Hematopoietic multipotent progenitor cell treated with erythropoietin and hydrocortisone succinate and interleukin-3 and kit ligand, for 4 days (in vitro differentiated cells): ENCODE results near the gene CDCP2.
"Not testable (repeated sequence)": the region's sequence is repeated elsewhere in the genome, so short reads cannot be mapped to it uniquely, and the experiment has no call there.

ENCODE experiments used
- DNase-seq: peaks from one replicate; pipeline ENCODE4 v3.0.0-alpha.2; 2015

CDCP2 gene

DNA sequence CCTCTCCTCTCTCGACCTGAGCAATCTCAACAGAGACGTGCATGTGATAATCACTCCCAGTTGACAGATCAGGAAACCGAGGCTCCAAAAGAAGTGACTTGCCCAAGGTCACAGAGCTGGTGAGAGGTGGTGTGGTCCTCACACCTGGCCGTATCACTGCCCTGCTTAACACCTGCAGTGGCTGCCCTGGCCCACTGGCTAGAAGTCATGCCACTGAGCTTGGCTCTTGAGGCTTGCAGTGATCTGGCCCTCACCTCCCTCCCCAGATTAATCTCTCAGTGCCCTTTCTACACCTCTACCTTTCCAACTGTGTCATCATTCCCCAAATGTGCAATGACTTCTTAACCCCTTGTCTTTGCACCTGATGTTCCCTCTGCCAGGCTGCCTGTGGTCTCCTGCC is 38.8 kb downstream of the CDCP2 start:
- no peak for DNase-seq

DNA sequence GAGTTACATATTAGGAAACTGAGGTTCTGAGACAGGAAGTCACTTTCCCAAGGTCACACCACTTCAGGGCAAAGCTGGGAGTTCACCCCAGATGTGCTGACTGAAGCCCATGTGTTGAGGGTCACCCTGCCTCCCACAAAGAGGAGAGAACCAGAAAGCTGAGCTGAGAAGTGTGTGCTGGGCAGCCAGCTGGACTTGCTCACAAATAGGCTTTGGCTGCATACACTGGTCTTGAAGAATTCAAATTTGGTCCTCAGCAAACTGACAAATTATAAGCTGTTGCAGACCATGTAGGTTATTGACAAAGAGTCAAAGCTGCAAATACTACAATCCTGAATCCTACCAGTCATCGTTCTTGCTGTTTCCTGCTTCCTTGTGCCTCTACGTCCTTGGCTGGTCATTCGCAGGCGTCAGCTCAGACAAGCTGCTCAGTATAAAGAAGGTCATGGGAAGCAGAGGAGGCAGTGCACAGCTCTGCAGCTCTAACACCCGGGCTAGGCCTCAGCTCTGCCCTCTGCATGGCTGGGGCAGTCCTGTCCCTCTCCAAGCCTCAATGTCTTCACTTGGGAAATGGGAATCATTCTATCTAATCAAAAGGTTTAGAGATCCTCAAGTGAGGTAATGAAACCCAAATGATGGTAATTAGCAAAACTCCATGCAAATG is 40.0 kb downstream of the CDCP2 start:
- no peak for DNase-seq

DNA sequence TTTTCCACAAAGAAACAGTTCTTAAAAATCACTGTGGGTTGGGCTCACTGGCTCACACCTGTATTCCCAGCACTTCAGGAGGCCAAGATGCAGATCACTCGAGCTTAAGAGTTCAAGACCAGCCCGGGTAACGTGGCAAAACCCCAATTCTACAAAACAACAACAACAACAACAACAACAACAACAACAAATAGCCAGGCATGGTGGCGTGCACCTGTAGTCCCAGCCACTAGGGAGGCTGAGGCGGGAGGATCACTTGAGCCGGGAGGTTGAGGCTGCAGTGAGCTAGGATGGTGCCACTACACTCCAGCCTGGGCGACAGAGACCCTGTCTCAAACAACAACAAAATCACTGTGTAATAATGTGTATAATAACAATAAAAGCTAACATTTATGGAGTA is 40.8 kb downstream of the CDCP2 start:
- DNase-seq = no peak

DNA sequence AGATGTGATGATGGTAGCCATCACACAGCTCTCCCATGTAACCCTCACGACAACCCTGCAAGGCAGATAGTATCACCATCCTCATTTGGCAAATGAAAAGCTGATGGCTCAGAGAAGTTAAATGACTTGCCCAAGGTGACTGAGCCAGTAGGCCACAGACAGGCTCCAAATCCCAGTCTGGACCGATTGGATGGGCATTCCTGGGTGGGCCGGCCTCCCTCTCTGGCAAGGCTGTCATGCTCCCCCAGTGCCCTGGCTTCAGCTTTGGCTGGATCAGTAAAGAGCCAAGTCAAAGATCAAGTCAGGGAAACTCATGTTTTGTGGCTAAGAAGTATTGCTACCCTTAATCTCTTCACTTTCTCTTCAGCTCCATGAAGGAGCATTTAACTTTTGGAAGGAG is 41.2 kb downstream of the CDCP2 start:
- DNase-seq = no peak

DNA sequence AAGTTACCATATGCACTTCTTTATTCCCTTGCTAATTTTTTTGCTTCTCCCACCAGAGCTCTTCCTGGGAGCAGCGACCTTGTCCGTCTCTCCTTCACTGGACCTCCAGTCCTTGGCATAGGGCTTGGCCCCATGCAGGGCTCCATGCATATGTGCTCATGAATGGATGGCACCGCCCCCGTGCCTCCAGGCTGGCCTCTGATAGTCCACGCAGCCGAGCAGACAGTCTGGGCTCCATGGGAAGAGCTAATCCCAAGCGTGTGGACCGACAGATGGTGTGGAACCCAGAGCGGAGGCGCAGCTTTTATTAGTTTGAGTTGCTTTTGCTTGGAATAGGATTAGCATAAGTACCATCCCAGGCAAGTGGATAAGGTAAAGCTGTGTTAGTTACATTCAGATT is 41.8 kb downstream of the CDCP2 start:
- no peak for DNase-seq

DNA sequence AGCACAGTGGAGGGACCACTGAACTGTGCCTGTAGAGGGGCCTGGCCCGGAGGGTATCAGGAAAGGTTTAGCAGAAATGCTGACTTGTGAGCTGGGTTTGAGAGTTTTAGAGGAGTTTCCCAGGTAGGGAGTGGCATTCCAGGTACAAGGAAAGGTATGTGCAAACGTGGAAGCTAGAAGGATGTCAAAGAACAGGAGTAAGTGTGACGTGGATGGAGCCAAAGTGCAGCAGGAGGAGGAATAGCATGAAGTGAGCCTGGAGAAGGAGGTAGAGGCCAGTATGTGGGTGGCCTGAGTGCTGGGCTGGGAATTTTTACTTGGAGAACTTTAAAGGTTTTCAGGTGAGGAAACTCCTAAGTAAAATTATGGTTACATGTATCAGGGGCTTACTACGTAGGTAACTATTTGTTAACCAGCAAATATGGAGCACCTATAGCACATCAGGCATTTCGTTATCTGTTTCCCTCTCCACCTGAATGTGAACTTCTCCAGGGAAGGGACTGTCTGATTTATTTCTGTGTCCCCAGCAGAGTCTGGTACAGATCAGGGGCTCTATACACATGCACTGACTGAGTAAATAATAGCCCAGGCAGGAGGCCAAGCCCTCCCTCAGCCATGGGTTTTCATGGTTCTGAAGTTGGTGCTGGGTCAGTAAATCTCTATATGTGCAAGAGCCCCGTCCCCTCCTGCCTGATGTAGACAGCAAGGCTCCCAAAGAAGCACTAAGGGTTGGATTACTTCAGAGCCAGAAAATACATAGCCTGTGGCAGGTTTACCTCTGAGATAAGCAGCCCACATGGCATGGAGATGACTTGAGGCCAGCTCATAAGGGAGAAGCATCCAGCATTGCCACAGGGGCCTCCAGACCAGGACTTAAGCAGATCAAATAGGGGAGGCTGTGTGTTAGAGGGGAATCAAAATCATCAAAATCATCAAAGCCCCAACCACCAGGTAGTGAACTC is 43.4 kb downstream of the CDCP2 start:
- DNase-seq = peak; percentile 70

DNA sequence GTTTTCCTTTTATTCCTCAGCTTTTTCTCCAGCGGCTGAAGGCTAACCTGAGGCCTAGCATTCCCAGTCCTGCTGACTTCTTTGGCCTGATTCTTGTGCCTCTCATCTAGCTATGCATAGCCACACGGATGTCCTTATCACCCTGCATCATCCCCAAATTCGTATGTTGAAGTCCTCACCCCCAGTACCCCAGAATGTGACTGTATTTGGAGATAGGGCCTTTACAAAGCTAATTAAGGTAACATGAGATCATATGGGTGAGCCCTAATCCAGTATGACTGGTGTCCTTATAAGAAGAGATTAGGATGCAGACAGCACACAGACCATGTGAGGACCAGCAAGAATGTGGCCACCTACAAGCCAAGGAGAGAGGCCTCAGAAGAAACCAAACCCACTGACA is 44.6 kb downstream of the CDCP2 start:
- peak; percentile 73 for DNase-seq

DNA sequence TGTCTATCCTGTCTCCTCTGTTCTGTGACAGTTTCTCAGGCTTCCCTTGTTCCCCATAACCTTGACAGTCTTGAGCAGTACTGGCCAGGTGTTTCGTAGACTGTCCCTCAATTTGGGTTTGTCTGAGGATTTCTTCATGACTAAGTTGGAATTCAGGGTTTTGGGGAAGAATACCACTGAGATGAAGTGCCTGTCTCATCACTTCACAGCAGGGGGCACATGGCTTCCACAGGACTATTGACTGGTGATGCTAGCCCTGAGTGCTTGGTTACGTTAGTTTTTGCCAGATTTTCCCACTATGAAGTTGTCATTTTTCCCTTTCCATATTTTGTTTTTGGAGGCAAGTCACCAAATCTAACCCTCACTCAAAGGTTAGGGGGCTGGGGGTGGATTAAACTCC is 45.7 kb downstream of the CDCP2 start:
- DNase-seq = peak; percentile 53

DNA sequence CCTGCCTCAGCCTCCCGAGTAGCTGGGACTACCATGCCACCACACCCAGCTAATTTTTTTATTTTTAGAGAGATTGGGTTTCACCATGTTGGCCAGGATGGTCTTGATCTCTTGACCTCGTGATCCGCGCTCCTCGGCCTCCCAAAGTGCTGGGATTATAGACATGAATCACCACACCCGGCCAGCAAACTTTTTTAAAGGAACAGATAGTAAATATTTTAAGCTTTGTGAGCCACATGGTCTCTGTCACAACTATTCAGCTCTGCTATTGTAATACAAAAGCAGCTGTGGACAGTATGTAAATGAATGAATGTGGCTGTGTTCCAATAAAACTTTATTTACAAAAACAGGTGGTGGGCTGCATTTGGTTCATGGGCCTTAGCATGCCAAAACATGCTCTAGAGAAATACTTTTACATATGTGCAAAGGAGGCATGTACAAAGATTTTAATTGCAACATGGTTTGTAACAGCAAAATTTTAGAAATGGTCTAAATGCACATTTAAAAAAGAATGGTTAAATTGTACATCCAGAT is 47.0 kb downstream of the CDCP2 start:
- DNase-seq = no peak

DNA sequence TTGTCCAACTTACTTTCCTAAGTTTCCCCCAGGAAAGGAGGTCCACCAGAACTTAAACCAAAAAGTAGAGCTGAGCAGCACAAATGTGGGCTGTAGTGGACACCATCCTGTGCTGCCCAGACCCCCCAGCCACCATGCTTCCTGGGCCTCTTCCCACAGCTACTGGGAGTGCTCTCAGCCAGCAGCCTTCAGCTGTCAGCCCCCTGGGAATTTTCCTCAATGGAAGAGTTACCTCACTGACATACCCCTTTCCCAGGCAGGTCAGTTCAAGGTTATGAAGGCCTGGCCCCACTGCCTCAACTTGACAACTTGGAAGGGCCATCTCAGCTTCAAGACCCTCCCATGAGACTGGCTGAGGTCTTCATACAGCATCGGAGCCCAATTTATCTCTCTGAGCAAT is 47.7 kb downstream of the CDCP2 start:
- no peak for DNase-seq

DNA sequence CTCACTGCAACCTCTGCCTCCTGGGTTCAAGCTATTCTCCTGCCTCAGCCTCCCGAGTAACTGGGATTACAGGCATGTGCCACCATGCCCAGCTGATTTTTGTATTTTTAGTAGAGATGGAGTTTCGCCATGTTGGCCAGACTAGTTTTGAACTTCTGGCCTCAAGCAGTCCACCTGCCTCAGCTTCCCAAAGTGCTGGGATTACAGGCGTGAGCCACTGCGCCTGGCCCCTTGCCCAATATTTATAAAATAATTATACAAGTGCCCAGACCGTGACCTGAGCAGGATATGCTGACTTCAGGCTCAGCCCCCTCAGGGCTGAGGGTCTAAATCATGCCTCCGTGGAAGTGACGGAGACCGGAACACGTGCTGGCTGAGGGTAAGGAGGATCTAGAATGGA is 48.2 kb downstream of the CDCP2 start:
- not testable (repeated sequence) for DNase-seq

DNA sequence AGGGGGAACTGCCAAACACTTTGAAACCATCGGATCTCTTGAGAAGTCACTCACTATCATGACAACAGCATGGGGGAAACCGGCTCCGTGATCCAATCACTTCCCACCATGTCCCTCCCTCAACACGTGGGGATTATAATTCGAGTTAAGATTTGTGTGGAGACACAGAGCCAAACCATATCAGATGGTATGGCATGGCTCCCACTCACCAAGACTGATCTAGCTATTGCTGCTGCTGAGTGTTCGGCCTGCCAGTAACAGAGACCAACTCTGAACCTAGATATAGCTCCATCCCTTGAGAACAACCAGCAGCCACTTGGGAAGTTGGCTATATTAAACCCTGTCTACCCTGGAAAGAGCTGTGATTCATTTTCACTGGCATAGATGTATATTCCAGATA is 49.4 kb downstream of the CDCP2 start:
- no peak for DNase-seq

DNA sequence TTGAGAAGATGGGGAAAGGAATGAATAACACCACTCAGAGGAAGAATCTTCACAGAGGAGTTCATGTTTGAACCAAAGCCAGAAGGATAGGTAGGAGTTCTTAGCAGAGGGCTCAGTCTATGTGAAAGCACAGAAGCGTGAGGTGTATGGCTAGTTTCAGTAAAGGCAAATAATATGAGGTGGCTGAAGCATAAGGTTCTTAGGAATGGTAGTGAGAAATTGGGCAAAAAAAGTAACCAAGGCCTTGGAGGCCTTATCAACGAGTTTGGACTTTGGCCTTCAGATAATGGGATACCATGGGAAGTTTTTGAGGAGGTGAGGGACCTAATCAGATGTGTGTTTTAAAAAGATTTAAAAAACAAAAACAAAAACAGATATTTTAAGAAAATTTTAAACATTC is 52.3 kb downstream of the CDCP2 start:
- DNase-seq = no peak

DNA sequence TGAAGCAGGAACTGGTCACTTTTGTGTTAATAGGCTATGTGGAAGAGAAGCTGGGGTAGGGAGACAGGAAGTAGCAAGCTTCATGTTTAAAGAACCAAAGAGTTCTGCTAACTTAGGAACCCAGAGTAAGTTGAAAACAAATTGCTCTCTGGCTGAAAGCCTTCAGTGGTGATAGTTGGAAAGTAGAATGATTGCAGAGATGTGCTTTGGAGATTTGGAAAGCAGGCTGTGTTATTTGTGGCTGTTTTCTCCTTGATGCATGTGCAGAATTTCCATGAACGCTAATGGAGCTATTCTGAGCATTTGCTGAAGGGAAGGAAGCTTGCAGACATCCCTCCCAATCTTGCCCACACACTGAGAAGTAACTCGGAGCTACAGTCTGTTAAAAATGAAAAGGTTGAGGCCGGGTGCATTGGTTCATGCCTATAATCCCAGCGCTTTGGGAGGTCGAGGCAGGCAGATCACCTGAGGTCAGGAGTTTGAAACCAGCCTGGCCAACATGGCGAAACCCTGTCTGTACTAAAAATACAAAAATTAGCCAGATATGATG is 53.7 kb downstream of the CDCP2 start:
- DNase-seq = no peak

DNA sequence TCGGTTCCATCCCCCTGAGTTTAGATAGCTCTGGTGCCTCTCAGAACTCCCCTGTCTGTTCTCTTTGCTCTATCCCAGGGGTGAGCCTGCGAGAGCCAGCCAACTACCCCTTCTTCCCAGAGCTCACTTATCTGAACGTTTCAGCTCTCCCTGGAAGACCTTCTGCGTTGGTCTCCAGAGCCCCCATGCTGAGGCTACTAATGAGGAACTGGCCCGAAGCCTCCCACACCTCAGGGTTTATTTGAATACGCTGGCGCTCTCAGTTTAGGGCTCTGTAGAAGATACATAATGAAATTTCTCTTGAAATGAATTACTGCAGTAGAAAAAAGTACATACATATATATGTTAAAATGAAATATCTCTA is 55.9 kb downstream of the CDCP2 start:
- DNase-seq = peak; percentile 33

DNA sequence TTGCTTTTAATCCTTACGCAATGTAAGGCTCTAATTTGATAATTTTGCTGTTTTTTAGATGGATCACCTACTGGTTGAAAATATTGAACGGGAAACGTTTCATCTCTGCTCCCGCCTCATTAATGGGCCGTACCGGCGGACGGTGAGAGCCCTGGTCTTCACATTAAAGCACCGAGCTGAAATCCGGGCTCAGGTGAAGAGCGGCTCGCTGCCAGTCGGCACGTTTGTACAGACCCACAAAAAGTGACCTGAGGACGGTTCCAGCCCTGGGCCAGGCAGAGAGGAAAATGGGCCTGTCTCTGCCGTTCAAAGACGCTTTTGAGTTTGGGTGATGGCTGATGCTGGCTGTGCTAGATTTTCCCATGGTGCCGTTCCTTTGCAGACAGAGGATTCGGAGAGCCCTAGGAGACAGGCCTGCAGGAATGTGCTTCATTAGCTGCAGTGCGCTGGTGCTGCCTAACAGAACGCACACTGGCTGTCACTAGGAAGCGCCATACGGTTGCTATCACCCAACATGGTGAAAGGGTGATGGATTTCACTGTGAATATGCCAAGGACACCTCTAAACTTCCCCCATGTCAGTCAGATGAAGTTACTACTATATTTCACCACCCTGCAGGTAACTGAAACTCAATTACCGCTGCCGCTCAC is 56.4 kb downstream of the CDCP2 start:
- no peak for DNase-seq

DNA sequence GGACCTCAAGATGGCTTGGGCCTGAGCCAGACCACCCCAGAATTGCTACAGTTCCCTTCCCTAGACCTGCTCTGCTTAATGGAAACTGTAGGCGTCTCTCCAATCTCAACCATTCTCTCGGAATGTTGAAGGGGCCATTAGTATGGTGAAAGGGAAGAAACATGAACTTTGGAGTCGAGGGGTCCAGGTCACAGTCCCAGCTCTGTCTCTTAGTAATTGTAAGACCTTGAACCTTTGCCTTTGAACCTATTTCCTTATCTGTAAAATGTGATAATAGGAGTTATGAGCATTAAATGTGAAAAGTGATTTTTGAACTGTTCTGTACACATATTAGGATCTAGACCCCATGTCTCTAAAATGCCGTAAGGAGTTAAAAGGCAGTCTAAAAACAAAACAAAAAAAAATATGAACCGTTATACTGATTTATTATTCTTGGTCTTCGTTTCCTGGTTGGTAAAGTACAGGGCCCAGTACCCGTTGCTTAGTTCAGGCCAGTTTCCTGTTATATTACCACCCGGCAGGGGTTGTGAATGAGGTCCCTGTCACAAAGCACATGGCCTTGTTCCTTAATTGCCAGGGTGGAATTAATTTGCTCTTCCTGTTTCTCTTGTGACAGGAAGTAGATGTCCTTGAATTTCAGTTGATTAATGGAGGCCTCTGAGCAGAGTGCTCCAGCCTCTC is 57.1 kb downstream of the CDCP2 start:
- DNase-seq = peak; percentile 80

DNA sequence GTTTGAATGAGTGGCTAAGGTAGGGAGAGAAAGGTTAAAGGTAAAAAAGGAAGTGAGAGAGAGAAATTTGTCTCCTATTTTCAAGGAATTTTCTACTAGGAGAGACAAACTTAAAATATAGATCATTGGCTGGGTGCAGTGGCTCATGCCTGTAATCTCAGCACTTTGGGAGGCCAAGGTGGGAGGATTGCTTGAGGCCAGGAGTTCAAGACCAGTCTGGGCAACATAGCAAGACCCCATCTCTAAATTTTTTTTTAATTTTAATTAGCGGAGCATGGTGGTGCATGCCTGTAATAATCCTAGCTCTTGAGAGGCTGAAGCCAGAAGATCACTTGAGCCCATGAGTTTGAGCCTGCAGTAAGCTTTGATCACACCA is 58.1 kb downstream of the CDCP2 start:
- not testable (repeated sequence) for DNase-seq

DNA sequence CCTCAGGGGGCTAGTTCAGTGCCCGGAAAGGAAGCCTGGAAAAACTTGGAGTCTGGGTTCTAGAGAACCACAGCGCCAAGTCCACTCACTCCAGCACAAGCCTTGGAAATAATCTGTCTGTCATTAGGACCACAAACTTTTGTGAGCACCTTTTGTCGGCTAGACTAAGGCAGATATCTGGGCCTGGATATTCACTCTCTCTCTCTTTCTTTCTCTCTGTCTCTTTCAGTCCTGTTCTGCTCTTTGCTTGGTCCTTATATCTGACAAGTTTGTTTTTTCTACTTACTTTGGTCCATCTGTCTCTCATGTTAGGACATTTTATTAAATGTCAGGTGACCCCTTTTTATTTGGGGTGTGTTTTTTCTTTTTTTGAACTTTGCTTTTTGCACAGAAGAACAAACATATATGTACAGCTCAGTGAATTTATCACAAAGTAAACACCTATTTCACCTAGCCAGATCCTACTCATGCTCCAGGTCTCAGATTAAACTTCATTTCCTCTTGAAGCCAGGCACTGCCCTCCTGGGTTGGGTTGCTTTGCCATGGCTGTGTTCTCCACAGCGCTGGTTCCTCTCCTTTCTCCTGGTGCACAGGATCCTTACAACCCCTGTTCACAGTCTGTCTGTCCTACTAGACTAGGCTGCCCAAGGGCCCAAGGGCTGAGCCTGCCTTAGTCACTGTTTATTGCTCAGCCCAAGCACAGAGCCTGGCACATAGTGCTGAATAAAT is 58.6 kb downstream of the CDCP2 start:
- DNase-seq = no peak

DNA sequence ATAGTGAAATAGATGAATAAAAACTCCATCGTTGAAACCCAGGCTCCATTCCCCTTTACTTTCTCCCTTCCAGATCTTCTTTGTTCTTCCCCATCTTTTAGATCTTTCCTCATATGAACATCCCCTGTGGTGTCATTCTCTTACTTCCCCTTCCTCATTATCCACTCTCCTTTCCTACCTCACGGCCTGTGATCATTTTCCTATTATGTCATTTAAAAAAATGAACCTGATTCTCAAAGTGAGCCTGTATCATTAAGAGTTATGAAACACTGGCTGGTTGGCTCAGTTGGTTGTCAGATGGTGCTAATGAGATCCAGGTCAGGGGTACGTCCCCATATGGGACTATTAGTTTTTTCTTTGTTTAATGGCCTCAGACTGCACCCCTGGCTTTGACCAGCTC is 61.1 kb downstream of the CDCP2 start:
- DNase-seq = no peak

DNA sequence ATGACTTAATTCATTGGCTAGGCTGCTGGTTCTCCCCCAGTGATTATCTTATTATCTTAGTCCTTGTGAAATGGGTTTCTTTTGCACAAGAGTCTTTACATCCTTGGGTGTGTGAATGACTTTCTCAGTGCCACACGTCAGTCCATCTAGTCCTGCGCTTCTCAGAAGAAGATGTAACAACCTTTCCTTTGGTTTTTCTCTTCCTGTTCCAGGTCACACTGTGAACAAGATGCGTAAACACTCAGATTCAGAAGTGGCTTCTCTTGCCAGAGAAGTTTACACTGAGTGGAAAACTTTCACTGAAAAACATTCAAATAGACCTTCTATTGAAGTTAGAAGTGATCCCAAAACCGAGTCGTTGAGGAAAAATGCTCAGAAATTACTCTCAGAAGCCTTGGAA is 64.4 kb downstream of the CDCP2 start:
- DNase-seq = no peak

DNA sequence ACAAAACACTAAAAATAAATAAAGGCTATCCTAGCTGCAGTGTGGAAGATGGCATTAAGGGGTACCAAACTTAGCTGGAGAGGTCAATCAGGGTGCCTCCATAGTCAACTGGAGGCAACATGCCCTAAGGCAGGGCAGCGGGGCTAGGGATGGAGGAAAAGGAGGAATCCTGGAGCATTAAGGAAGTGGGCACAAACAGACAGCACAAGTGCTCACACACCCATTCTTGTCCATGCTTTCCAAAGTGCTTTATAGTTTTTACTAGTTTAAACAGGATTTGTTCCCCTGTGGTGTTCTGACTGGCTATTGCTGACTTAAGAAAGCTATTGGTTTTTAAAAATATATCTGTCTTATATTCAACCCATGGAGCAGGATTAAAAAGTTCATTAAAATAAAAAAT is 66.0 kb downstream of the CDCP2 start:
- DNase-seq = no peak
